ENCODE data around the gene TMEM213. TPM values are rescaled to one million over a fixed set of nuclear protein-coding genes. Genes with fewer than 3 reads are reported as not detected.

The TMEM213 gene
- total RNA-seq, 1 donor from 2014 or later = not detected

- Mint-ChIP-seq H3K4me3 (no peak overlapping the region), H3K36me3 (ENCODE audit: low read depth) (no peaks in the 10 kb centered on the region), H3K9me3 (no peaks in the 10 kb centered on the region), H3K4me1 (peaks cover 23% of the 10 kb centered on the region), H3K27me3 (ENCODE audit: low read depth) (no peaks in the 10 kb centered on the region), H3K27ac (ENCODE audit: unreplicated experiment) (no peak overlapping the region)
- TF ChIP-seq CTCF (conservative IDR thresholded peaks at IDR 0.05) = no peak
- no peak for DNase-seq (ENCODE audit: low read depth, low spot score)
Observed at GRCh38 chr7:138752518-138753149, 45.2 kb upstream of the TMEM213 start.

DNA sequence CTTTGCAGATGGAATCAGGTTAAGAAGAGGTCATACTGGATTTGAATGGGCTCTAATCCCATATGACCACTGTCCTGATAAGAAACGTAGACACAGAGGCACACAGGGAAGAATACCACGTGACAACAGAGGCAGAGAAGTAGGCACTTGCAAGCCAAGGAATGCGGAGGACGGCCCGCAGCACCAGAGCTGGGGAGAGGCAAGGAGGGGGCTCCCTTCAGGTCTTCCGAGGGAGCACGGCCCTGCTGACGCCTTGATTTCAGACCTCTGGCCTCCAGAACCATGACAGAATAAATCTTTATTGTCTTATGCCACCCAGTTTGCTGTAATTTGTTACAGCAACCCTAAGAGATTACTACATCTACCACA is 44.7 kb upstream of the TMEM213 start:
- Mint-ChIP-seq H3K27ac (ENCODE audit: unreplicated experiment) (peak overlapping the region; percentile 14), H3K4me1 (peaks cover 23% of the 10 kb centered on the region), H3K4me3 (no peak overlapping the region), H3K36me3 (ENCODE audit: low read depth) (no peaks in the 10 kb centered on the region), H3K27me3 (ENCODE audit: low read depth) (no peaks in the 10 kb centered on the region), H3K9me3 (no peaks in the 10 kb centered on the region)
- DNase-seq (ENCODE audit: low read depth, low spot score) = no peak
- TF ChIP-seq CTCF (conservative IDR thresholded peaks at IDR 0.05) = no peak

GRCh38 chr7:138753610-138754009 is 44.2 kb upstream of the TMEM213 start:
- Mint-ChIP-seq H3K4me1 (peaks cover 23% of the 10 kb centered on the region), H3K4me3 (no peak overlapping the region), H3K9me3 (no peaks in the 10 kb centered on the region), H3K36me3 (ENCODE audit: low read depth) (no peaks in the 10 kb centered on the region), H3K27ac (ENCODE audit: unreplicated experiment) (peak overlapping the region; percentile 65), H3K27me3 (ENCODE audit: low read depth) (no peaks in the 10 kb centered on the region)
- TF ChIP-seq CTCF (conservative IDR thresholded peaks at IDR 0.05) = no peak
- DNase-seq (ENCODE audit: low read depth, low spot score) = no peak

DNA sequence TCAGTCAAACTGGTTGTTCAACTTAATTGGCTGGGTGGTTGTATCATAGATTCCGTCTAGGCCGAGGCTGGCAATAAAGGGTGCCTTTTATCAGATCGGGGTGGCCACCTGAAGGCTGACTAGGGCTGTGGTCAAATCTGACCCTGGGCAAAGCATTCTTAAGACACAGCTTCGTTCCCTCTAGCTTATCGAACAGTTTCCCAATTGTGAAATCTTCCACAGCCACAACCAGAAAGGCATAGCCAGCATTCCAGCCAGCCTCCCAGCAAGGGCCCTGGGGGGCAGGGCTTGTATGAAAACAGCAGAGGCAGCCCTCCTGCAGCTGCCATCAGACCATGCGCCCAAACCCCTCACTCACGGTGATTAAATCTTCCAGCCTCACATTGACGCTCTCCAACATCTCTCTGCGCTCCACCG is 42.5 kb upstream of the TMEM213 start:
- Mint-ChIP-seq H3K9me3 (no peaks in the 10 kb centered on the region), H3K27me3 (ENCODE audit: low read depth) (no peaks in the 10 kb centered on the region), H3K36me3 (ENCODE audit: low read depth) (no peaks in the 10 kb centered on the region), H3K27ac (ENCODE audit: unreplicated experiment) (peak overlapping the region; percentile 8), H3K4me3 (no peak overlapping the region), H3K4me1 (peaks cover 23% of the 10 kb centered on the region)
- TF ChIP-seq CTCF (conservative IDR thresholded peaks at IDR 0.05) = no peak
- DNase-seq (ENCODE audit: low read depth, low spot score) = no peak

- H3K4me3 Mint-ChIP-seq = no peak overlapping the region
- H3K36me3 Mint-ChIP-seq (ENCODE audit: low read depth) = no peaks in the 10 kb centered on the region
- DNase-seq (ENCODE audit: low read depth, low spot score) = no peak
- no peak for TF ChIP-seq CTCF (conservative IDR thresholded peaks at IDR 0.05)
- H3K9me3 Mint-ChIP-seq = no peaks in the 10 kb centered on the region
- H3K4me1 Mint-ChIP-seq = peaks cover 20% of the 10 kb centered on the region
- no peaks in the 10 kb centered on the region for H3K27me3 Mint-ChIP-seq (ENCODE audit: low read depth)
- H3K27ac Mint-ChIP-seq (ENCODE audit: unreplicated experiment) = no peak overlapping the region
Observed at GRCh38 chr7:138755842-138756590, 41.8 kb upstream of the TMEM213 start.

All from neural crest cell (in vitro differentiated cells).